ENCODE results near the gene ZC3H18.

DNA sequence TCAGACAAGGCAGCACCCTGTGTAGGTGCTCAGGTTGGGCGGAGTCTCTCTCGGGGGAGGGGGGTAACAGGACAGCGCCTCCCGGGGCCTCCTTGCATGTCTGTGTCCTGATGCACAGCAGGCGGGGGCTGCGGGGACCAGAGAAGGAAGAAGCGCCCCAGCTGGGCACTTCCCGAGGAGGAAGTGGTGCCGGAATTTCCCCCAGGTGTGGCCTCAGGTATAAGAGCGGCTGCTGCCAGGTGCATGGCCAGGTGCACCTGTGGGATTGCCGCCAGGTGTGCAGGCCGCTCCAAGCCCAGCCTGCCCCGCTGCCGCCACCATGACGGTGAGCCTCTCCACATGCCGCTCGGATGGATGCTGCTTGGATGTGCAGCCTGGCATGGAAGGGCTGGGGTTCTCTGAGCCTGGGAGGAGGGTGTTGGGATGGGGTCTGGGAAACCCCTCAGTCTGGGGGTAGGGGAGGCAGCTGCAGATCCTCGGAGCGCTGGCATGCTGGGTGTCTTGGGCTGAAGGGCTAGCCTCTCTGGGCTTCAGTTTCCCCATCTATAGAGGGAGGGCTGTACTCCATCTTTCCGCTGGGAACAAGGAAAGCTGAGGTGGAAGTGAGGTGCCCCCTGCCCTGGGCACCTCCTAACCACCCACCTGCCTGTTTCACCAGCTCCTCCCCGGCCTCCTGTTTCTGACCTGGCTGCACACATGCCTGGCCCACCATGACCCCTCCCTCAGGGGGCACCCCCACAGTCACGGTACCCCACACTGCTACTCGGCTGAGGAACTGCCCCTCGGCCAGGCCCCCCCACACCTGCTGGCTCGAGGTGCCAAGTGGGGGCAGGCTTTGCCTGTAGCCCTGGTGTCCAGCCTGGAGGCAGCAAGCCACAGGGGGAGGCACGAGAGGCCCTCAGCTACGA is 68.4 kb downstream of the ZC3H18 start, which contains the start of gene IL17C:
- TF ChIP-seq, protein P1, sequence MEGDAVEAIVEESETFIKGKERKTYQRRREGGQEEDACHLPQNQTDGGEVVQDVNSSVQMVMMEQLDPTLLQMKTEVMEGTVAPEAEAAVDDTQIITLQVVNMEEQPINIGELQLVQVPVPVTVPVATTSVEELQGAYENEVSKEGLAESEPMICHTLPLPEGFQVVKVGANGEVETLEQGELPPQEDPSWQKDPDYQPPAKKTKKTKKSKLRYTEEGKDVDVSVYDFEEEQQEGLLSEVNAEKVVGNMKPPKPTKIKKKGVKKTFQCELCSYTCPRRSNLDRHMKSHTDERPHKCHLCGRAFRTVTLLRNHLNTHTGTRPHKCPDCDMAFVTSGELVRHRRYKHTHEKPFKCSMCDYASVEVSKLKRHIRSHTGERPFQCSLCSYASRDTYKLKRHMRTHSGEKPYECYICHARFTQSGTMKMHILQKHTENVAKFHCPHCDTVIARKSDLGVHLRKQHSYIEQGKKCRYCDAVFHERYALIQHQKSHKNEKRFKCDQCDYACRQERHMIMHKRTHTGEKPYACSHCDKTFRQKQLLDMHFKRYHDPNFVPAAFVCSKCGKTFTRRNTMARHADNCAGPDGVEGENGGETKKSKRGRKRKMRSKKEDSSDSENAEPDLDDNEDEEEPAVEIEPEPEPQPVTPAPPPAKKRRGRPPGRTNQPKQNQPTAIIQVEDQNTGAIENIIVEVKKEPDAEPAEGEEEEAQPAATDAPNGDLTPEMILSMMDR (IDR thresholded peaks at IDR 0.05; ENCODE audit: insufficient read depth, low read length): no peak
- TF ChIP-seq POLR2AphosphoS5 (IDR thresholded peaks at IDR 0.05; ENCODE audit: low read depth): no peak
- TF ChIP-seq GABPA (IDR thresholded peaks at IDR 0.05; ENCODE audit: low read depth): no peak
- no peak for TF ChIP-seq REST (IDR thresholded peaks at IDR 0.05; ENCODE audit: insufficient replicate concordance, low read depth)

Data from HL-60 (cell line).